NCI-H1092 (cell line): ENCODE data around the gene BRIP1.
"Not testable (repeated sequence)": the region's sequence is repeated elsewhere in the genome, so short reads cannot be mapped to it uniquely, and the experiment has no call there.

Source experiments
- DNase-seq: peaks from one replicate; lab custom pipeline; 2025; lab: John Stamatoyannopoulos, UW

The BRIP1 gene

DNA sequence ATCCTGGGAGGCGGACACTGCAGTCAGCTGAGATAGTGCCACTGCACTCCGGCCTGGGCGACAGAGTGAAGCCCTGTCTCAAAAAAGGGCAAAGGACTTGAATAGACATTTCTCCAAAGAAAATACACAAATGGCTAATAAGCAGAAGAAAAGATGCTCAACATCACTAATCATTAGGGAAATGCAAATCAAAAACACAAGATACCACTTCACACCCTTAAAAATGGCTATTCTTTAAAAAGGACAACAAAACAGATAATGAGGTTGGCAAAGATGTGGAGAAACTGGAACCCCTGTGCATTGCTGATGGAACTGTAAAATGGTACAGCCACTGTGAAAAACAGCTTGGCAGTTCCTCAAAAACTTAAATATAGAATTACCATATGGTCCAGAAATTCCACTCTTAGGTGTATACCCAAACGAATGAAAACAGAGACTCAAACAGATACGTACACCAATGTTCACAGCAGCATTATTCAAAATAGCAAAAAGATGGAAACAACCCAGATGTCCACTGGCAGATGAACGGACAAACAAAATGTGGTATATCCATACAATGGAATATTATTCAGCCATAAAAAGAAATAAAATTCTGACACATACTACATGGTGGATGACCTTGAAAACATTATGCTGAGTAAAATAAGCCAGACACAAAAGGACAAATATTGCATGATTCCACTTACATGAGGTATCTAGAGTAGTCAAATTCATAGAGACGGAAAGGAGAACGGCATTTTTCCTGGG is 35.5 kb downstream of the BRIP1 start:
- DNase-seq, result no peak

DNA sequence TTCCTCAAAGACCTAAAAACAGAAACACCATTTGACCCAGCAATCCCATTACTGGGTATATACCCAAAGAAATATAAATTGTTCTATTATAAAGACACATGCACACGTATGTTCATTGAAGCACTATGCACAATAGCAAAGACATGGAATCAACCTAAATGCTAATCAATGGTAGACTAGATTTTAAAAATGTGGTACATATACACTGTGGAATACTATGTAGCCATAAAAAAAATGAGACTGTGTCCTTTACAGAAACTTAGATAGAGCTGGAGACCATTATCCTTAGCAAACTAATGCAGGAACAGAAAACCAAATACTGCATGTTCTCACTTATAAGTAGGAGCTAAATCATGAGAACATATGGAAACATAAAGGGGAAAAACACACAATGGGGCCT is 36.5 kb downstream of the BRIP1 start:
- not testable (repeated sequence) for DNase-seq

DNA sequence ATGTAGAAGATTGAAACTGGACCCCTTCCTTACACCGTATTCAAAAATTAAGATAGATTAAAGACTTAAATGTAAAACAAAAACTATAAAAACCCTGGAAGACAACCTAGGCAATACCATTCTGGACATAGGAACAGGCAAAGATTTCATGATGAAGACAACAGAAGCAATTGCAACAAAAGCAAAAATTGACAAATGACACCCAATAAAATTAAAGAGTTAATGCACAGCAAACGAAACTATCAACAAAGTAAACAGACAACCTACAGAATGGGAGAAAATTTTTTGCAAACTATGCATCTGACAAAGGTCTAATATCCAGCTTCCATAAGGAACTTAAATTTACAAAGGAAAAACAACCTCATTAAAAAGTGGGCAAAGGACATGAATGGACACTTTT is 37.1 kb downstream of the BRIP1 start:
- not testable (repeated sequence) for DNase-seq

DNA sequence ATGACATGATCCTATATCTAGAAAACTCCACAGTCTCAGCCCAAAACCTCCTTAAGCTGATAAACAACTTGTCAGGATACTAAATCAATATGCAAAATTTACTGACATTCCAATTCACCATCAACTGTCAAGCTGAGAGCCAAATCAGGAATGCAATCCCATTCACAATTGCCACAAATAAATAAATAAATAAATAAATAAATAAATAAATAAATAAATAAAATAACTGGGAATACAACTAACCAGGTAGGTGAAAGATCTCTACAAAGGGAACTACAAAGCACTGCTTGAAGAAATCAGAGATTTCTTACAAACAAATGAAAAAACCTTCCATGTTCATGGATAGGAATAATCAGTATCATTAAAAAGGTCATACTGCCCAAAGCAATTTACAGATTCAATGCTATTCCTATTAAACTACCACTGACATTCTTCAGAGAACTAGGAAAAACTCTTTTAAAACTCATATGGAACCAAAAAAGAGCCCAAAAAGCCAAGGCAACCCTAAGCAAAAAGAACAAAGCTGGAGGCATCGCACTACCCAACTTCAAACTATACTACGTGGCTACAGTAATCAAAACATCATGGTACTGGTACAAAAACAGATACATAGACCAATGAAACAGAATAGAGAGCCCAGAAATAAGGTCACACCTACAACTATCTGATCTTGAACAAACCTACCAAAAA is 37.7 kb downstream of the BRIP1 start:
- no peak for DNase-seq

DNA sequence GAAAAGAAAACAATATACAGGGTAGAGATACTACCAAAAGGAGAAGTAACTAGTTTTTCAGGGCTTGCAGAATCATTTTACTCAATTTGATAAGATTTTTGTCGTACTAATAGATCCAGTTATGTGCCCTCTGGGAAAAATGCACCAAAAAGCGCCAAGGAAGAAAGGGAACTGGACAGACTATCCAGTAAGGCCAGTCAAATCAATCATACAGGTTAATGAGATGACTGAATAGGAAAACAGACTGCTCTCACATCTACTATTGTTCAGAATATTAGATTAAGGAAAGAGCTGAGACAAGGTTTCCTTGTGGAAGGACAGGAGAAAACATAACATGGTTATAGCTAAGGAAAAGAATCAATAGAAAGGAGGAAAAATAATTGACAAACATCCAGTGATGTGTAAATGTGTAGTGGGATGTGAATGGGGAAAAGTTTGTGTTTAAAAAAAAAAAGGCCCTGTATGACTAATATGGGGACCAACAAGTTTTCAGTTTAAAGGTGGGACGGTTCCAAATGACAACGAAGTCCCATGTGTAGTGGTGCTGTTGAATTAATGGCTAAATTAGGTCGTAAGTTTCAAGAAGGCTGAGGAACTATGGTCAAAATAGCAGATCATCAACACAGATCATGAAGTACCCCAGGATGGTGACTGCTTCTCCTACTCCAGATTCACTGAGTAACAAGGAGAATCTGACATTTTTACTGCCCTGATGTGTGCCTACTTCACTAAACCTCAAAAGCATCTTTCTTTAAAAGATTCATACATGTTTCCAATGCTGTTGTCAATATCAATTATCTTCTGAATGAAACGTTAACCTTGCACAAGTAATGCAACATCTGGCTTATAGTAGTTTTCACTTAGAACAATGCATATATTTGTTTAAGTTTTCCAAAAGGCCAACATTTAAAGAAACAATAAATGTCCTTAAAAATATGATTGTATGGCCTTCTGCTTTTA is 40.7 kb downstream of the BRIP1 start:
- DNase-seq, result no peak

DNA sequence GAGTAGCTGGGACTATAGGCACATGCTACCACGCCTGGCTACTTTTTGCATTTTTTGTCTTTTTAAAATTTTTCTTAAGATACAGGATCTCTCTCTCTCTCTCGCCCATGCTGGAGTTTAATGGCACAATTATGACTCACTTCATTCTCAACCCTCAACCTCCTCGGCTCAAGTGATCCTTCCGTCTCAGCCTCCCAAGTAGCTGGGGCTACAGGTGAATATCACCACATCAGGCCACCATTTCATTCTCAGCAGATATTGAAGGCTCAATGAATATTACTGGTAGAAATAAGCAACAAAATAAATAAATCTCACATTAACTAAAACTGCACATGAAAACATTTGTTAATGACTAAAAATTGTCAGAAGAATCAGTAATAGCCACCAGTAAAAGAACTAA is 41.7 kb downstream of the BRIP1 start:
- DNase-seq, result no peak

DNA sequence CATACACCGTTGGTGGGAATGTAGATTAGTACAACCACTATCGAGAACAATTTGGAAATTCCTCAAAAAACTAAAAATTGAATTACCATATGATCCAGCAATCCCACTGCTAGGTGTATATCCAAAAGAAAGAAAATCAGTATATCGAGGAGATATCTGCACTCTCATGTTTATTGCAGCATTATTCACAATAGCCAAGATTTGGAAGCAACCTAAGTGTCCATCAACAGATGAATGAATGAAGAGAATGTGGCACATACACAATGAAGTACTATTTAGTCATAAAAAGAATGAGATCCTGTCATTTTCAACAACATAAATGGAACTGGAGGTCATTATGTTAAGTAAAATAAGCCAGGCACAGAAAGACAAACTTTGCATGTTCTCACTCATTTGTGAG is 44.1 kb downstream of the BRIP1 start:
- not testable (repeated sequence) for DNase-seq

DNA sequence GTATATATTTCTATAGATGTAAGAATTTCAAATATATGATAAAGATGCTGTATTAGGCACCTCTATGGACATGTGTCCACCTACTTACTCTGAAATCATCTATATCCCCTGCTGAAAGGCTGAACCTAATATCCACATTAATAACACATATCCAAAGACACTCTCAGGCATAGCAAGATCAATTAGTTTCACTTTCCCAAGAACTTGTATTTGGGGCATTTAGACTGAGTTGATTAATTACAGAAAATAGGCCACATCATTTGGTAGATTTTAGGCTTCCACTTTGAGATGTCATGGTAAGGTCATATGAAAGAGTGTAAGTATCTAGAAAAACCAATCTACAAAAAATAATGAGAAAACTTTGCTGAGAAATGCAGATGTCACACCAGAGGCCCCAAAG is 45.1 kb downstream of the BRIP1 start:
- no peak for DNase-seq

DNA sequence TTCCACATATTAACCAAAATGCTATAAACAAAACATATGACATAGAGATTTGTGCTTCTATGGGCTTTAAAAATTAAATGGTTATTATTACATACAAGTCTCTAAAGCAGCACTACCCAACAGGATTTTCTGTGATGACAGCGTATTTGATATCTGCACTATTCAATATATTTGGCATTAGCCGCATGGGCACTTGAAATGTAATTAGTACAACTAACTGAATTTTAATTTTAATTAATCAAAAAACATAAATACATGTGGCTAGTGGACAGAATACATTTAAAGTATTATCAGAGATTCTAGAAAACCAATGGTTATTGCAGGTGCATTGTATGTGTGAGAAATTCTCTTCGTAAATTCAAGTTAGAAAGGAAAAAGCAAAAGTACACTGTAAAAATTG is 45.9 kb downstream of the BRIP1 start:
- DNase-seq, result no peak

DNA sequence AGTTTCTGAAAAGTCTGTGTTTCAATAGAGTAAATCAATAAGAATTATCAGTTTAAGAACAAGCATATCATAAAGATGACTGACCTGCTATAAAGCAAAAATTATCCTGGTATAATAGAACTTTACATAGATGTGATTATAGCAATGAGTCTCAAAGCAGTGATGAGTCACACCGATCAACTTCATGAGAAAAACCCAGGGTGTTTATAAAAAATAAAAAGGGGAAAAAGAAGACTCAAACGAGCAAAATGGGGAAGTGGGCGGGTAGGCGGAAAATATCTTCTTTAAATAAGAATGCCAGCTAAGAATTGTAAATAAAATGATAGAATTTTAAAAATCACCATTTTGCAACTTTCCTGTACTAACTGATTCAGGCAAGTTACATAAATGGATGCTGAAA is 46.8 kb downstream of the BRIP1 start:
- DNase-seq, result no peak

DNA sequence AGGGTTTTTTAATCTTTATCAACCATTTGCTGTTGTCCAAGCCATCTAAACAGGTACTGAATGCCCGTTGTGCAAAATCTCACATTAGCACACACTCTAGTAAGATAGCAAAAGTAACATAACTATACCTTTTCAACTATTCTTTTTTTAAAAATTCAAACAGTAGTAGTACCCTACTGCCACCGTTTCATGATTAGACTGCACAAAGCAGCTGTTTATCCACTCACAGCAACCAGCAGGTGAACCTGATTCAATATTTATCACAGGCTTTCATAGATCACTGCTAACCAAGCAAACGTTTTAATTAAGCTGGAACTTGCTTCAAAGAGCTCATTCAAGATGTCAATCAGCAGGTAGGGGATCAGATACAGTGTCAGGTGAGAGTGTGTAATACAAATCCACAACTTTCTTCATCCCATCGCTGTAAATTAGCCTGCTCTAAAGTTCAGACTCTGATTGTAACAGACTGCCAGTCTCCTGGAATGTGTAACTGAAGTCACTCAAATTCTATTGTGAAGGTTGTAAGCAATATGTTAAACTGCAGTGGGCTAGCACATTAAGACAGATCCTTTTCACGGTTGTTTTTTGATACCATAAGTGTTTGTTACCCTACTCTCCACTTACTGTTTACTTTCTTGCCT is 47.3 kb downstream of the BRIP1 start:
- DNase-seq, result no peak

DNA sequence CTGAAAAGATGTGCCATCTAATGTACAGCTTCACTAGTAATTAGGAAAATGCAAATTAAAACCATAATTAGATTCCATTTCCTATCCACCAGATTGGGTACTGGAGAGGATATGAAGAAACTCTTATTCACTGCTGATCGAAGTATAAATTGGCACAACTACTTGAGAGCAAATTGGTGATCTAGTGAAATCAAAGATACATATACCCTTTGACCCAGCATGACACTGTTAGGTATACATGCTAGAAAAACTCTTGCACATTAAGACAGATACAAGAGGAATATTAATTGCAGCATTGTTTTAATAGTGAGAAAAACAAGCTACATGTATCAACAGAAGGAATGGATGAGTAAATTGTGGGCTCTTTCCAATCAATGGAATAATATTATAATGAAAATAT is 48.8 kb downstream of the BRIP1 start:
- no peak for DNase-seq

DNA sequence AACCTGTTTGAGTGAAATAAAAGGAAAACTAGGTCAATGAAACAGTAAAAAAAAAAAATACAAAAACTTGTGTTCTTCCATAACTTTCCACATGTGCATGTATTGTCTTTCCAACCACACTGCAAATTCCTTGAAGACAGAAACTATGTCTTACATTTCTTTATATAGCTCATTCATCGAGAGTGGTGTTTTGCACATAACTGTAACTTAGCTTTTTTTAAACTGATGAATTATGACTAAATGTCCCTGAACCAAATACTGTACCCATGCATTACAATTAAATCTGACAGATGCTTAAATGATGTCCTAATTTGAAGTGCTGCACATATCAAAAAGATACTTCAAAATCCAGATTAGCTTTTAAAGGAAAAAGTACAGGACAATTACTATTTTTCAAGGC is 50.1 kb downstream of the BRIP1 start:
- DNase-seq, result no peak

DNA sequence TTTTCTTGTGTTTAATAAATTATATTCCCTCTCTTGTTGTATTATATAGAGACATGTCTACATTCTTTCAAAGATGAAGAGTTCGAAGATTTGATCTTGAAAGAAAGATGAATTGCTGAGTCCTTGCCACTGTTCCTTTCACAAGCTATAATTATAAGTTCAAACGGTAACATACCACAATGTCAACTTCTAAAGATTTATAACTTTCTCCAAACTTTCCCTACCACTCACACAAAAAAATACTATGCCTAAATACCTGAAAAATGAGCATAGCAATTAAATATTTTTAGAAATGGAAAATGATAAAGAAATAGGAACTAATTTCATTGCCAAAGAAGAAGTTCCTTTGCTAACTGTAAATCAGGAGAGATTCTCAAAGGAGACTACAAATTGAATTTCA is 50.6 kb downstream of the BRIP1 start:
- no peak for DNase-seq

DNA sequence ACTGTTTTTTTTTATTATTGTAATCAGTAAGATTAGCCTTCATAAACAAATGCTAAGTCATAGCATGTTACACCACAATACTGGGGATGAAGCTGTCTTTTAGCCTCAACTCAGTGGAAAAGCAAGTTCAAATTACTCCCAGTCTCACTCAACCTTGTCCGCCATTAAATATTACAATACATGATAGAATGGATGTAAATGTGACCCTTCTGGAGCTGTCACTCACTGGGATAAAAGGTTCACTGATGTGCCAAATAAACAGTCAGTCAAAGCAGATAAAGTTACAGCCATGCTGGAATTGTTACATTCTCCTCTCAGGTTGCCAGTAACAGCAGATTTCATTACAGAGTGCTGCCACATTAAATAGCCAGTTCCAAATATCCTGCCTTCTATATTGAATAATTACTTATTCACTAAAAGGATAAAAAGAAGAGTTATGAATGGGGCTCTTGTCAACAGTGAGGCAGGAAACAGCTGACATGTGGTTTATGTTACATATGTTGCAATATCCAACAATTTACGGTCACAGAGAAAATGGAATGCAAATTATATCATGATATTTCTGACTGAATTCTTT is 53.4 kb downstream of the BRIP1 start:
- DNase-seq, result peak; percentile 3

DNA sequence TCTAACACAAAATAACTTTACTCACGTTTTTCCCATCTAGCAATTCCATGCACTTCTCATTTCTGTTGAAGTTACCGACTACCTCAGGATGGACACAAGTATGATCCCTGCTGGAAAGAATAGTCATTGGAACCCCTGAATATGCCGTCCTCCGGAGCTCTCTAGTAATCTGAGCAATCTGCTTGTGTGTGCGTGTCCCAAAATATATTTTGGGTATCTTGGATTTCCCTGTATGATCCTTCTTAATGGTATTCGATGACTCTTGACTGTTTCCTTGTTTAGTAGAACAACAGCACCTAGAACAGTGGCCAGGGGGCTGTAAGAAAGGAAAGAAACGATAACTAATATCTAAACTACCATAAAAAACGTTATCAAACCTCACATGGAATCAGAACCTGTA is 54.9 kb downstream of the BRIP1 start:
- no peak for DNase-seq

DNA sequence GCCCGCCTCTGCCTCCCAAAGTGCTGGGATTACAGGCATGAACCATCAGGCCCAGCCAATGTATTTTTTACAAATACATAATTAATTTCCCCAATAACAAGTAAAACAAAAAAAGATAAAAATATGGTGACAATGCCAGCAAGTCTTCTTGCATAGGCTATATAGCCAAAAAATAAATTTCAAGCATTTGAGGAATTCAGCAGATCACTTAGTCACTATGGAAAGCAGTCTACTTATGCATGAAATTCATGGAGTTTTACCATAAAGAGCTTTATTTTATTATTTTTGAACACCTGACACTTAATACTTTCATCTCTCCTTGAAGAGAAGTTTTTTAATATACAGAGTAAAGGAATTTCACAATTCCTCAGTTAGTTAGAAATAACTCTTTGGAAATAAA is 56.4 kb downstream of the BRIP1 start:
- DNase-seq, result no peak

DNA sequence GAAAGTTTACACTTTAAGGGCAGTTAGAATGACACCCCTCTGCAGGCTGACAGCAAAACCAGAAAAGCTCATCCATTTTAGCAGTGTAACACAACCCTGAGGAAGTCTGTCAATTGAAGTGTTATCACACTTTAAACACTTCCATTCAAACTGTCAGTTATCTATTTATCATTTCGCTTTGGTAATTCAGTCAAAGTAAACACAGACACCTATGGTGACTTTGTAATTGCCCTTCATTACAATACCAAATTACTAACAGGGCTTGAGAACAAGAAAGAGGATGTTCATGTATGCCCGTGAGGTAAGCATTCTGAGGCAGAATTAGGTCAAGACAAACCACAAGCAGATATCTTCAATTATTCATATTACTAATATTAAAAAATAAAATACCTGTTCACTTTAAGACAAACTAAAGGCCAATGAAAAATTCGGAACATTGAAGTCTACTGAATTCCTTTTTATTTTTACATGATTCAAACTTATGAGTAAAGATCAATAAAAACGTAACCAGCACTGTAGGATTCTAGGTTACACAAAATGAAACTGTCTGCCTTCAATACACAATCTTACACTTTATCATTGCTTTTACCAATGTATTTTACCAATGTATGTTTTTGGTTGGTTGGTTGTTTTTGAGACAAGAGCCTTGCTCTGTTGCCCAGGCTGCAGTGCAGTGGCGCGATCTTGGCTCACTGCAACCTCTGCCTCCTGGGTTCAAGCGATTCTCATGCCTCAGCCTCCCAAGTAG is 57.1 kb downstream of the BRIP1 start:
- DNase-seq, result no peak

DNA sequence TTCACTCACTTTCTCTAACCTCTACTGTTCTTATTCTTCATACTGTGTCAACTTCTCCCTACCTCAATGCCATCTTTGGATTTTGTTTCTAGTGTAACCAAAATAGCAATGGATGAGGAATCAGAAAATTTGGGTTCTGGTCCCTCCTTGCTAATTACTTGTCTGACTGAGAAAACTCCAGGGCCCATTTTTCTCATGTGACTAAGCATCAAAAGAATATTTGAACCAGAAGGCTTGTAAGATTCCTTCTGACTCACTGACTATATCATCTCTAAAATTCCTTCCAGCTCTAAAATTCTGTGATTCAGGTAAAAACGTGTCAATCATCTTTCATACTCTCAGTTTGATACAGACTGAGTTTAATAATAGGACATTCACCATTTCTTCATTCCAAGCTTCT is 57.9 kb downstream of the BRIP1 start:
- DNase-seq, result no peak

DNA sequence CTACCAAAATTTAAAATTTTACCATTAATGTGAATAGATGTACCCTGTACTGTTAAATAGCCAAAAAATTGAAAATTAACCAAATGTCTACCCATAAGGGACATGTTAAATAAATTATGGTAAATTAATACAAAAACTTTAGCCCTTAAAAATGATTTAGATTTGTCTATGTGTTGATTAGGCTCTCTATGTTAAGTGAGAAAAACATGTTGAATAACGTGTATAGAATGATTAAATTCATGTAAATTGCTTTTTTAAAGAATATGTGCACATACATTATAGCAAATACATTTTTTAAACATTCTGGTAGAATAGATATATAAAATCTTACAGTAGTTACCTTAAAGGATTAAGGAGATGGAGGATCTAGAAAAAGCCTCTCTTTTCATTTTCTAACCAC is 59.5 kb downstream of the BRIP1 start:
- DNase-seq, result no peak

DNA sequence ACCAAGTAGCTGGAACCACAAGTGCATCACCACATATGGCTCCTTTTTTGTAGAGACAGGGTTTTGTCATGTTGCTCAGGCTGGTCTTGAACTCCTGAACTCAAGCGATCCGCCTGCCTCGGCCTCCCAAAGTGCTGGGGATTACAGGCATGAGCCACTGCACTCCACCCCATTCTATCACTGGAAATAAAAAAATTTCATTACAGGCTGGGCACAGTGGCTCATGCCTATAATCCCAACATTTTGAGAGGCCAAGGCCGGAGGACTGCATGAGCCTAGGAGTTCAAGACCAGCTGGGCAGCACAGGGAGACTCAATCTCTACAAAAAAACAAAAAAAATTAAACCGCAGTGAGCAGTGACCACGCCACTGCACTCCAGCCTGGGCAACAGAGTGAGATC is 60.1 kb downstream of the BRIP1 start:
- no peak for DNase-seq
